Suprapubic skin (tissue), 3 donors: ENCODE data around the gene SYNRG.

Experiments
- CTCF ChIP-seq, 2 donors: fragments of 200-600 bp in 1 of 2; fragments of 450-650 bp in 1 of 2; sonication (generic) in 1 of 2; IDR thresholded peaks; one replicate each; pipeline ENCODE4 v1.5.1; 2016 to 2019; ENCODE audit warnings: antibody characterized with exemption in 2 of 2, mild to moderate bottlenecking in 1 of 2, moderate library complexity in 1 of 2
- EP300 ChIP-seq: sonication (generic); formaldehyde crosslinking; IDR thresholded peaks from one replicate; pipeline ENCODE4 v1.6.1; 2017; ENCODE audit warnings: antibody characterized with exemption
- POLR2A ChIP-seq, 2 donors: fragments of 450-650 bp; IDR thresholded peaks; one replicate each; pipeline ENCODE4 v1.6.1; 2017; ENCODE audit warnings: antibody characterized with exemption in 2 of 2, mild to moderate bottlenecking in 2 of 2, moderate library complexity in 2 of 2

- TF ChIP-seq CTCF (IDR thresholded peaks at IDR 0.05) (no peak), EP300 (no peak), POLR2A (IDR thresholded peaks at IDR 0.05) (peak in 1 of 2 donors; percentile 12)
Observed at GRCh38 chr17:37643118-37643766, 34.0 kb upstream of the SYNRG start, which contains the start of gene DDX52.
